GM12865 (cell line): ENCODE data around the gene IFT88.

Experiments
- DNase-seq: peaks from one replicate; pipeline ENCODE4 v3.0.0; 2010; ENCODE audit warnings: low read depth
- H3K4me3 ChIP-seq: 2 replicates; pipeline ENCODE4 v1.5.1; 2011; ENCODE audit warnings: mild to moderate bottlenecking, low read depth, low read length, control low read depth
- TF ChIP-seq, protein P1 (sequence below): IDR thresholded peaks from 2 replicates; pipeline ENCODE4 v1.5.1; 2011; ENCODE audit warnings: low read length, control low read depth, low read depth, inconsistent platforms; ENCODE audit not compliant: insufficient read depth; ENCODE audit errors: missing control alignments

IFT88 gene

DNA sequence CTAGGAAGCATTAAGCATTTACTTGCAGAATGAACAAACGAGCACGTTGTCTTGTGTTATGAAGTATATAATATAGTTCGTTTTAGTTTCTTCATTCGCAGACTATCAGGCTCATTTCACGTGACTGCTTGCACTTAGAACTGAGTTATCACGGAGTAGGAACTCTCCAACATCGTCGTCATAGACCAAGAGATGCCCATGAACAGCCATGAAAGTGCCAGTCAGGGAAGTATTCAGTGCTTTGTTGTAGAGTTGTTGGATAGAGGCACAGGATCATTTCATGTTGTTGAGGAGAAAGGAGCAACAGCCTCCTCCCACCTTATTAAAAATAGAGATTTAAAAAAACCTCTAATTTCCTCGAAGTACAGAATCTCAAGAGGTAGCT, 135.6 kb downstream of the IFT88 start:
- no peak for DNase-seq
- TF ChIP-seq, protein P1, sequence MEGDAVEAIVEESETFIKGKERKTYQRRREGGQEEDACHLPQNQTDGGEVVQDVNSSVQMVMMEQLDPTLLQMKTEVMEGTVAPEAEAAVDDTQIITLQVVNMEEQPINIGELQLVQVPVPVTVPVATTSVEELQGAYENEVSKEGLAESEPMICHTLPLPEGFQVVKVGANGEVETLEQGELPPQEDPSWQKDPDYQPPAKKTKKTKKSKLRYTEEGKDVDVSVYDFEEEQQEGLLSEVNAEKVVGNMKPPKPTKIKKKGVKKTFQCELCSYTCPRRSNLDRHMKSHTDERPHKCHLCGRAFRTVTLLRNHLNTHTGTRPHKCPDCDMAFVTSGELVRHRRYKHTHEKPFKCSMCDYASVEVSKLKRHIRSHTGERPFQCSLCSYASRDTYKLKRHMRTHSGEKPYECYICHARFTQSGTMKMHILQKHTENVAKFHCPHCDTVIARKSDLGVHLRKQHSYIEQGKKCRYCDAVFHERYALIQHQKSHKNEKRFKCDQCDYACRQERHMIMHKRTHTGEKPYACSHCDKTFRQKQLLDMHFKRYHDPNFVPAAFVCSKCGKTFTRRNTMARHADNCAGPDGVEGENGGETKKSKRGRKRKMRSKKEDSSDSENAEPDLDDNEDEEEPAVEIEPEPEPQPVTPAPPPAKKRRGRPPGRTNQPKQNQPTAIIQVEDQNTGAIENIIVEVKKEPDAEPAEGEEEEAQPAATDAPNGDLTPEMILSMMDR: no peak

DNA sequence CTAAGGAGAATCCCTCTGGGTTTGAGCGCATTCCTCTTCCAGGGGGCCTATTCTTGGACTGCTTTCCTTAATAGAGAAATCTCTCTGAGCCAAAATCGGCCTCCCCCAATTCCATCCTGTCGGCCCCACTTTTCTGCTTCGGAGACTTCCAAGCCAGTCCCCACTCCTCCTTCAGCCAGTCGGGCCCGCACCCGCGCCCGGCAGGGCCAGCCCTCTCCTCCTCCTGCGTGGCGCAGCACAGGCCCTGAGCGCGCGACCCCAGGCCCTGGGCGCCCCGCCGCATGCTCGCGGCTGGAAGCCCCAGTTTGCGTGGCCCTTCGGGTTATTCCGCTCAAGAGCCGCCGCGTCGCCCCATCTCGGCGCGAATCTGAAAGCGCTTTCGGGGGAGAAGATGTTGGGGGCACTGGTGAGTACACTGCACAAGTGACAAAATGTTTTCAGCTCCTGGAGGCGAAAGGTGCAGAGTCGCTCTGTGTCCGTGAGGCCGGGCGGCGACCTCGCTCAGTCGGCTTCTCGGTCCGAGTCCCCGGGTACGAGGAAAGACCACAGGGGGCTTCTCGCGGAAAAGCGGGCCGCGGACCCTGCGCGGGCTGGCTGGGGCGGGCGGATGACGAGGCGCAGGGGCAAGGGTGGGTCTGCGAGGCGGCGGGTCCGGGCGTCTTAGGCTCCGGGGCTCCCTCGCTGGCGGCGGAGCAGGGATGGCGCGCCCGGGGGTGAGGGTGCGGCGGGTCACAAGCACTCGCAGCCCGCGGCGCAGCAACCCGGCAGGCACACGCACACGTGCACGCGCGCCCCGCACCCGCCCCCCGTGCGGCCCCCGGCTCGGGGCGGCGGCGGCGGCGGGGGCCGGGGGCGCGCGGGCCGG, 136.2 kb downstream of the IFT88 start, which contains the start of gene IL17D:
TSS of gene IL17D (plus strand) at position 785 of the 865 bp plus-strand sequence. CDS start 303 bp downstream, outside the sequence.
- TF ChIP-seq, protein P1: no peak
- H3K4me3 ChIP-seq: peak within 1 kb of the TSS; percentile 61
- DNase-seq: peak; percentile 55

More for the DNA sequence above, 135.6 kb downstream of the IFT88 start:
- peak overlapping the region; percentile 61 for H3K4me3 ChIP-seq

DNA sequence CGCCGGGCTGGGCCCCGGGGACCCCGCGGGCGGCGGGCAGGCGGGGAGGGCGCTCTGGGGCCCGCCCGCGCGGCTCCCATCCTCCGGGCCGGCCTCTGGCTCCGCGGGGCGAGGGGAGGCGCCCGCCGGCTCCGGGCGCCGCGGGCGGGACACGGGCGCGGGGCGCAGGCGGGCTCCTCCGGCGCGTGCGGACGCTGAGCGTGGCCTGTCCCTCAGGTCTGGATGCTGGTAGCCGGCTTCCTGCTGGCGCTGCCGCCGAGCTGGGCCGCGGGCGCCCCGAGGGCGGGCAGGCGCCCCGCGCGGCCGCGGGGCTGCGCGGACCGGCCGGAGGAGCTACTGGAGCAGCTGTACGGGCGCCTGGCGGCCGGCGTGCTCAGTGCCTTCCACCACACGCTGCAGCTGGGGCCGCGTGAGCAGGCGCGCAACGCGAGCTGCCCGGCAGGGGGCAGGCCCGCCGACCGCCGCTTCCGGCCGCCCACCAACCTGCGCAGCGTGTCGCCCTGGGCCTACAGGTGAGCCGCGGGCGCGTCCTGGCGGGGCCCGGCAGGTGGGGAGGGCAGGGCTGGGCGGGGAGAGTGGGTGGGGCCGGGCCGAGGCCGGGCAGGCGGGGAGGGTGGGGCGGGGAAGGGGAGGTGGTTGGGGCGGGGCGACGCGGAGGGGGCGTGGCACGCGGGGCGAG, 137.0 kb downstream of the IFT88 start:
- TF ChIP-seq, protein P1: peak; percentile 65
- peak; percentile 91 for DNase-seq
- H3K4me3 ChIP-seq: peak overlapping the region; percentile 28; the same call in 1 of the 2 replicates

DNA sequence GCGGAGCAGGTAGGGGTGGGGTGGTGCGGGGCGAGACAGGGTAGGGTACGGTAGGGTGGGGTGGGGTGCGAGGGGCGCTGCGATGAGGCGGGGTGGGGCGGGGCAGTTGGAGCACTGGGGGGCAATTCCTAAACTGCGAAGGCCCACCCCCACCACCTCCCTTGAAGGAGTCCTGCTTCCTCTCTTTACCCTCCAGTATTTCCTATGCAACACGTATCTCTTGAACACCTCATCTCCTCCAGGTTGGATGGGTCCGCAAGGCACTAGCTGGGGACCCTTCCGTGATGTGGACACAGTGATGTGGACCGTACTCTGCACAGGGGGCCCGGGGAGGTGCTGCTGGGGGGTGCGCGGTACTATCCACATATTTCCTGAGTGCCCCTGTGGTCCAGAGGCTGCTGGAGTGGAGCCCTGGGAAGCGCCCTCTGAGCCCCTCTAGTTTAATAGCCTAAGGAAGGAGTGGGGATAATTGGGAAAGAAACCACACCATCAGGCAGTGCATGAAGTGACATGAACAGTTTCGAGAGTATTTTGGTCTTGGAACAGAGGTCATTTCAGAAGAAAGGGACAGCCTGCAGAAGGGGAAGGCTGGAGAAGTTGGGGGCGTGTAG, 137.6 kb downstream of the IFT88 start:
- DNase-seq: no peak
- TF ChIP-seq, protein P1: no peak
- H3K4me3 ChIP-seq: no peak overlapping the region

DNA sequence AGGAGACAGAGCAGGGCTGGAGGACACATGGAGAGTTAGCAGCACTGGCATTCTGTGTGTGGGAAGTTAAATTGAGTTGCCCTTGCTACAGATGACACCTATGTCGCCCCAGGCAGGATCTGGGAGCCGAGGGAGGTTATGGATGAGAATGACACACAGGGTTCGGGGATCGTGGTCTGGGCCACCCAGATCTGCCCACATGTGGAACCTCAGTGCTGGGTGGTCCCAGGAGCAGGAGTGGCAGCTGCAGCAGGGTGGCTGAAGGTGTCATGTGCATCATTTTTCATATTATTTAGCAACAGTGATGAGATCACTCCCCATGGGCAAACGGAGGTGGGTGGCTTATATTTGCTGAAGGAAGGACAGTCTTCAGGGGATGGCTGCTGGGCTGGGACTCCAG, 139.7 kb downstream of the IFT88 start:
- no peak for DNase-seq
- TF ChIP-seq, protein P1: no peak
- H3K4me3 ChIP-seq: no peak overlapping the region

DNA sequence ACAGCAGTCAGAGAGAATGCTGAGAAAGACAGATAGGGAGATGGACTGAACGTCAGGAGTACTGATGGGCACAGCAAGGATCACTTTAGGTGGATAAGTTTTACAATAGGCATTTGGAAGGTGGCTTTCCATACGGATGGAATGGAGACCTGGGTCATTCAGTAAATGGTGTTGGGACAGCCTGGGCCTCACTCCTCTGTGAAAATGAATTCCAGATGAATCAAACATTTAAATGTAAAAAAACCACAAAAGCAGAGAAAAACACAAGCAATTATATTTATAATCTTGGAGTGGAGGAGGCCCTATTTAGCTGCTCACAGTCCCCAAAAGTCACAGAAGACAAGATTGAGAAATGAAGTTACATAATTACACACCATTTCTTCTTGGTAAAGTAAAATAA, 141.3 kb downstream of the IFT88 start:
- no peak for DNase-seq
- no peak overlapping the region for H3K4me3 ChIP-seq
- TF ChIP-seq, protein P1: no peak
